GM21360 (cell line): ENCODE data around the gene OBP2A.
"Not testable (repeated sequence)": the region's sequence is repeated elsewhere in the genome, so short reads cannot be mapped to it uniquely, and the experiment has no call there.

Source experiments
- ATAC-seq: cut with Tn5 transposase; IDR thresholded peaks from one replicate; pipeline ENCODE4 v1.9.1; 2021; ENCODE audit warnings: mild to moderate bottlenecking, moderate library complexity; ENCODE audit not compliant: unreplicated experiment

The OBP2A gene

GRCh38 chr9:135526089-135526729 is 19.7 kb upstream of the OBP2A start:
- ATAC-seq = no peak

- no peak for ATAC-seq
Measured at GRCh38 chr9:135526730-135527571, 19.0 kb upstream of the OBP2A start.

GRCh38 chr9:135528842-135529435 is 17.0 kb upstream of the OBP2A start:
- not testable (repeated sequence) for ATAC-seq

- no peak for ATAC-seq
Measured at GRCh38 chr9:135530146-135530545, 15.8 kb upstream of the OBP2A start.

GRCh38 chr9:135531096-135531495 is 14.8 kb upstream of the OBP2A start:
- ATAC-seq = no peak

GRCh38 chr9:135533113-135533512 is 12.8 kb upstream of the OBP2A start:
- ATAC-seq = no peak

- ATAC-seq = no peak
Measured at GRCh38 chr9:135533674-135534073, 12.3 kb upstream of the OBP2A start.

- not testable (repeated sequence) for ATAC-seq
Measured at GRCh38 chr9:135534192-135534711, 11.7 kb upstream of the OBP2A start.

- ATAC-seq = not testable (repeated sequence)
Measured at GRCh38 chr9:135534826-135535225, 11.1 kb upstream of the OBP2A start.

- ATAC-seq = not testable (repeated sequence)
Measured at GRCh38 chr9:135535631-135536030, 10.3 kb upstream of the OBP2A start.

- ATAC-seq = no peak
Measured at GRCh38 chr9:135536216-135536615, 9.7 kb upstream of the OBP2A start.

- not testable (repeated sequence) for ATAC-seq
Measured at GRCh38 chr9:135543262-135543894, 2.5 kb upstream of the OBP2A start.

- ATAC-seq = no peak
Measured at GRCh38 chr9:135544981-135545635, 818 bp upstream of the OBP2A start.

GRCh38 chr9:135546792-135547617 is 1.1 kb downstream of the OBP2A start:
- ATAC-seq = not testable (repeated sequence)

- no peak for ATAC-seq
Measured at GRCh38 chr9:135547756-135548736, 2.1 kb downstream of the OBP2A start.

- not testable (repeated sequence) for ATAC-seq
Measured at GRCh38 chr9:135549478-135550343, 3.8 kb downstream of the OBP2A start.

GRCh38 chr9:135550344-135550918 is 4.5 kb downstream of the OBP2A start:
- ATAC-seq = no peak
